Measurements from ENCODE around the gene PCIF1.
"Not testable (repeated sequence)": the region's sequence is repeated elsewhere in the genome, so short reads cannot be mapped to it uniquely, and the experiment has no call there.

PCIF1 gene

DNA sequence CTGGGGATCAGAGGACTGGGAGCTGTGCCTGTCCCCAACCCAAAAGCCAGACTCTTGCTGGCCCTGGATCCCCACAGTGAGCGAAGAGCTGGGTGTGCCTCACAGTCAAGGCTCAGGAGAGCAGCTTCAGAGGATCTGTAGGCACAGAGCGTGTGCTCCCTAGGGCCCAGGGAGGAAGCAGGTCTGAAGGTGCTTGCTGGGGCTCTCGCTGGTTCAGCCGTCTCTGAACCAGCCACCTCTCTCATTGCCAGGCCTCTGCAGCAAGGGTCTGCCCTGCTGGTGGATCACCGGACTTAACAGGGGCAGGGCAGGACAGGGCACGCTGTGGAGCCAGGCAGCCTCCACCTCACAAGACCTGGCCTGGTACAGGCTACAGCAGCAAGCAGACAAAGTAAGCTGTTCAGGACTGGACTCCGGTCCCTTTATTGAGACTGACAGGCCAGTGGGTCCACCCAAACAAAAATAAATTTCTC lies 13.8 kb downstream of the PCIF1 start:
- DNase-seq, result no peak

- no peak for DNase-seq
These were observed 14.5 kb downstream of the PCIF1 start for GRCh38 chr20:45948742-45949541.

DNA sequence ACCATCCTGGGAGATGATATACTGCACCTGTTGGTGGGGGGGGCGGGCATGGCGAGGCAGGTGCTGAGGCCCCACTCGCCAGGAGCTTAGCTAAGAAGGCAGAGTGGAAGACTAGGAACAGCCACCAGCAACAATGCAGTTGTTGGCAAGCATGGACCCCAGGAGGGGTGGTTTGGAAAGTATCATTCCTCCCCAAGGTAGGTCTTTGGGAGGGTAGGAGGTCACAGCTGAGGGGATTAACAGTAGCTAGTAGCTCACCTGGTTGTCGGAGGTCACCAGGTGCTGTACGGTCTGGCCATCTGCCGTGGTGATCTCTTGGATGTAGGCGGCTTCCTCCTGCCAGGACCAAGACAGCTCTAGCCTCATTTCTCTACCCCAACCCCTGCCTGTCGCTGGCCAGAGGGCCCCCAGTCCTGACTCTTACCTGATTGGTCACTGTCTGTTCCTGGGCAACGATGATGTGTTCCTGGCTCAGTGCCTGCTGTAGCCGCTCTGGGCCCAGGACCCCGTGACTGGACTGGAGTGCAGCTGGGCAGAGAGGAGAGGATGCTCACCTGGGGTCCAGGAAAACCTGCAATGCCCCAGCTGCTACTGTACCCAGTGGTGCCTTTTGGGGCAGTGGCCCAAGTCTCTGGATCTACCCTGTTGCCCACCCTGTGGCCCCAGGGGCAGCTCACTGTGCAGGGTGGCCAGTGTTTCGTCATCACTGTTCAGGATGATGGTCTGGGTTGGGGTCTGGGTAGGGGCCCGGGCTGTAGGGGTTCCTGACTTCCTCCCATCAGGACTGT lies 15.3 kb downstream of the PCIF1 start:
- DNase-seq, result peak; percentile 36

DNA sequence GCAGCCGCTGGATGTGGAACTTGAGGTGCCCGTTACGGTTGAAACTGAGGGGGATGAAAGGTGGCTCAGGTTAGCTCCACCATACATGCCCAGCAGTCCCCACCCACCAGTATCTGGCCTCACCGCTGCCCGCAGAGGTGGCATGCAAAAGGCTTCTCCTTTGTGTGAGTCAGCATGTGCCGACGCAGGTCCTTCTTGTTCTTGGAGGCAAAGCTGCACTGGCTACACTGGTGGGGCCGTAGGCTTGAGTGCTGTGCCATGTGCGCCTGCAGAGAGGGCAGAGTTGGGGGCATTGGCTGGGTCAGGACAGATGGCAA lies 15.8 kb downstream of the PCIF1 start:
- no peak for DNase-seq

DNA sequence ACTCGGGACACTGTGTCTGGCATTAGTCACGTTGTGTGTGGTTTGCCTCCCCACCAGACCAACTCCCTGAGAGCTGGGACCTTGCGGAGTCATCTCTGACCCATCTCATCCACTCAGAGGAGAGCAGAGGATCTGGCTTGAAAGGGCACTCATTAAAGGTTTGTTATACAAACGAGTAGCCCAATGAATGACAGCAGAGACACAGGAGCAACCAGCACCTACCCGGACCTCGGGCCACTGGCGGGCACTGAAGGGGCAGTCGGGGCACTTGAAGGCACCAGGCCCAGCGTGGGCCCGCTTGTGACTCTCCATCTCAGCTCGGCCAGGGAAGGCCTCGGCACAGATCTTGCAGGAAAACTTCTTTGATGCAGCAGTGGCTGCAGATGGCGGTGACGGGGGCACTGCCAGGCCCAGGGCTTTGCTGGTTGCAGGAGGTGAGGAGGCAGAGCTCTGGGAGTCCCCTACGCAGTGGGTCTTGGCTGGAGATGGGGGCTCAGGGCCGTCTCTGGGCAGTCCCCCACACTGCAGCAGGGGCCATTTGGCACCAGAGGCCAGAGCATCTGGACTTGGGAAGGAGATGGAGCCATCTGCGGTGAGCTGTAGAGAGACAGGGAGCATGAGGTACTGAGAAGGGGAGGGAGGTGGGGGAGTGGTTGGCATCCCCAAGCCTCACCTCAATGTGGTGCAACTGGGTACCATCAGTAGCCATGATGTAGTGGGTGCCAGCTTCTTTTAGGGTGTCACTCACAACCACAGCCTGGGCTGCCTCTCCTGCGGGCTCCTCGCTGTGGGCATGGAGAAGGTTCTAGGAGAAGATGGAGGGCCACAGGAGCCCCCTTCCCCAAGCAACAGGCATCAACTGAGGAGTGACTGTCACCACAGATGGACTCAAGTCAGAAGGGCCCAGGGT lies 17.7 kb downstream of the PCIF1 start:
- DNase-seq, result no peak

- no peak for DNase-seq
These were observed 18.4 kb downstream of the PCIF1 start for GRCh38 chr20:45952861-45953260.

DNA sequence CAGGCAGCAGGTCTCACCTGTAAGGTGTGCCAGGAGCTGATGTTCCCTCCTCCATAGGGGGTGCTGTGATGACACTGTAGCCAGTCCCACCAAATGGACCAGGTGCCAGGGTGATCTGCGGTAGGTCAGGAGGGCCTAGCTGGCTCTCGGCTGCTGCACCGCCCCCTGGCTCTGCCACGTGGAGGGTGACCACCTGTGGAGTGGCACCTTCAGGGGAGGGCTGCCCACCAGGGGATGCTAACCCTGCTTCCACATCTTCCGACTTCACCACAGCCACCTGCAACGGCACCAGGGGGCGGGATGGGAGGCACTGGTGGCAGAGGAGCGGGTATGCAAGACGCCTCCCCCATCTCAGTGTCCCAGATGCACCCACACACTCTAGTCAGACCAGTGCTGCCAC lies 19.2 kb downstream of the PCIF1 start:
- no peak for DNase-seq

DNA sequence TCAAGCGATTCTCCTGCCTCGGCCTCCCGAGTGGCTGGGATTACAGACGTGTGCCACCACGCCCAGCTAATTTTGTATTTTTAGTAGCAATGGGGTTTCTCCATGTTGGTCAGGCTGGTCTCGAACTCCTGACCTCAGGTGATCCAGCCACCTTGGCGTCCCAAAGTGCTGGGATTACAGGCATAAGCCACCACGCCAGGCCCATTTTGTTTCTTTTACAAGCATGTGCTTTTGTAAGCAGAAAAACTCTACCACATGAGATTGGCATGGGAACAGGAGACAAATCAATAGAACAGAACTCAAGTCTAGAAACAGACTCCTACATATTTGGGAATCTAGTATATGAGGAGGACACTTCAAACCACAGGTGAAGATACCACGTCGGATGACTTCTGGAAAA lies 21.8 kb downstream of the PCIF1 start:
- not testable (repeated sequence) for DNase-seq

DNA sequence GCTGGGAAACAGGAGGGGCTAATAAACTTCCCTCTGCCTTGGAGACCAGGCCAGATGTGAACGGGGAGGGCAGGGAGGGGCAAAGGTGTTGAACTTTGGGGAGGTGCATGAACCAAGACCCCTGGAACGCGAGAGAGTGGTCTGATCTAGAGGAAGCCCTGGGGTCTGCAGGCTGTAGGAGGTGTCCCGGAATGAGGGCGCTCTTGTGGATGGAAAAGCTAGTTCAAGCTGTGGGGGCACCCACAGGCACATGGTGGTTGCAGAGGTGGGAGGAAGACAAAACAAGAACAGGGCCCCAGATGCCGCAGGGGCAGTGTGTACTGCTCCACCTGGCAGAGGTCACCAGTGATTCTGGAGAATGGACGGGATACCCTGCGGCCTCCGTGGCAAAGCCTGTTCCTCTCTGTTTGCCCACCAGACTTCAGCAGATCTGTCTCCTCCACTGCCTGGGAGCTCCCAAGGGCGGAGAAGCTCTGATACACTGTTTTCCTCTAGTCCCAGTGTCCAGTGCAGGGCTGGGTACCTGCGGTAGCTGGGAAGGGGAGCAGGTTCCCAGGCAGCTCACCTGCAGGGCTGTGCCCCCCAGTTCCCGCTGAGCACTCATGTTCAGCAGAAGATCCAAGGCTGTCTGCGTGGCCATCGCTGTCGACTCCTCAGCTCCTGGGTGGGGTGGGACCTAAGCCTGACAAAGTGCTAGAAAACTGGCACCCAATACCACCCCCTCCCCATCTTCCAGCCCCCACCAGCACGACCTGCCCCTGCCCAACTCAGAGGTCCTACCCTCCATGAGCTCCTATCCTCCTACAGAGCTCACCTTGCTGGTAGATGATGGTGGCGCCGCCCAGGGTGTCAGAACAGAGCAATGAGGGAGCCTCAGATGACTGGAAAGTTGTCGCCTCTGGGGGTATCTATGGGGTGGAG lies 22.8 kb downstream of the PCIF1 start:
- no peak for DNase-seq

DNA sequence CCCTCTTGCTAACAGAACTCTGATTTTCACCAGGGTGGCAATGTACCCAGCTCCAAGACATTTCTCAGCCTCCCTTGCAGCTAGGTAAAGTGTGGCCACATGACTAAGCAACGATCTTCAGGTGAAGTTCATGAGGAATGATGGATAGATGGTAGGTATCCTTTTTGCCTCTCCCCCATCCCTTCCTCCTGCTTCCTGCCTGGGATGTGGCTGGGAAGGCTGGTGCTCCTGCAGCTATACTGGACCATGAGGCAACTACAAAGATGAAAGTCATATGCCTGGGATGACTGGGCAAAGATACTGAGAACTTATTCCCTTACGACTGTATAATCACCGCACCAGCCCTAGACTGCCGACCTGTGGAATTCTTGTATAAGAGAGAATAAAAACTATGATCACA lies 24.1 kb downstream of the PCIF1 start:
- DNase-seq, result no peak

DNA sequence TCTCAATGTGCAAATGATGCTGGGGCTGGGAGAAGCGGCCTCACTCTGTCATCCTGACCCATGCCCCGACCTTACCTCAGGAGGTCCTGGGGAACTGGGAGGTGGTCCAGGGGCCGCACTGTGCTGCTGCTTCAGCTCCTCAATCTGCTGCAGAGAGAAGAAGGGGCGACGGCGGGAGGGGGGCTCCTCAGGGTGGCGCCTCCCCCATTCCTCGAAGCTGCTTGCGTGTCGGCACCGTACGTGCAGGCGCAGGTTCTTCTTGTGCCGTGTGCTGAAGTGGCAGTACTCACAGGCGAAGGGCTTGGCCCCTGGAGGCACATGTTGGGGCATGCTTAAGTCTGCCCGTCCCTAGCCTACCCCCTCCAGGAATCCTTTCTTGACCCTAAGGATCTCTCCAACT lies 24.6 kb downstream of the PCIF1 start:
- no peak for DNase-seq

DNA sequence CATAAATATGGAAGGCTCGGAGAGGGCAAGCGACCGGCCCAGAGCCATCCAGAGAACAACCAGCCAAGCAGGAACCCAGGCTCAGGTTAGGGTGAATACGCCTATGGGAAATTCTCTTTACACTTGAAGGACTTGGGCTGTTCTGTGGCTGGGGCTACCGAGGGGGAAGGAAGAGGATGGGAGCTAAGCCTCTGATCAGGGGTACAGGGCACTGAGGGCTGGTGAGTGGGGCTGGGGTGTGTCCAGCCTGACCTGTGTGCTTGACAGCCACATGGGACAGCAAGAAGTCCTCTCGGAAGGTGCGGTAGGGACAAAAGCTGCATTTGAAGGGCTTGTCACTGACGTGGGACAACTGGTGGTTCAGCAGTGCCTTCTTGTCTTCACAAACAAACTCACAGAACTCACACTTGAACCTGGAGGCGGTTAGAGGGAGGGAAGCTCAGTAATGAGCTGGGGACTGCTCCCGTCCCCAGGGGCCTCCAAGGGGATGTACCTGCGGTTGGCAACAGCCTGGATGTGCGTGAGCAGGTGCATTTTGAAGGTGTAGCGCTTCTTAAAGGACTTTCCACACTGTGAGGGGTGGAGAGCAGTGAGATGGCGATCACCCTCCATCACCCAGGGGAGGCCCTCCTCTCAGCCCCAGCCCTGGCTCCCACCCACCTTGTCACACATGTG lies 25.6 kb downstream of the PCIF1 start:
- no peak for DNase-seq

GRCh38 chr20:45962031-45962755 lies 27.7 kb downstream of the PCIF1 start:
- no peak for DNase-seq

DNA sequence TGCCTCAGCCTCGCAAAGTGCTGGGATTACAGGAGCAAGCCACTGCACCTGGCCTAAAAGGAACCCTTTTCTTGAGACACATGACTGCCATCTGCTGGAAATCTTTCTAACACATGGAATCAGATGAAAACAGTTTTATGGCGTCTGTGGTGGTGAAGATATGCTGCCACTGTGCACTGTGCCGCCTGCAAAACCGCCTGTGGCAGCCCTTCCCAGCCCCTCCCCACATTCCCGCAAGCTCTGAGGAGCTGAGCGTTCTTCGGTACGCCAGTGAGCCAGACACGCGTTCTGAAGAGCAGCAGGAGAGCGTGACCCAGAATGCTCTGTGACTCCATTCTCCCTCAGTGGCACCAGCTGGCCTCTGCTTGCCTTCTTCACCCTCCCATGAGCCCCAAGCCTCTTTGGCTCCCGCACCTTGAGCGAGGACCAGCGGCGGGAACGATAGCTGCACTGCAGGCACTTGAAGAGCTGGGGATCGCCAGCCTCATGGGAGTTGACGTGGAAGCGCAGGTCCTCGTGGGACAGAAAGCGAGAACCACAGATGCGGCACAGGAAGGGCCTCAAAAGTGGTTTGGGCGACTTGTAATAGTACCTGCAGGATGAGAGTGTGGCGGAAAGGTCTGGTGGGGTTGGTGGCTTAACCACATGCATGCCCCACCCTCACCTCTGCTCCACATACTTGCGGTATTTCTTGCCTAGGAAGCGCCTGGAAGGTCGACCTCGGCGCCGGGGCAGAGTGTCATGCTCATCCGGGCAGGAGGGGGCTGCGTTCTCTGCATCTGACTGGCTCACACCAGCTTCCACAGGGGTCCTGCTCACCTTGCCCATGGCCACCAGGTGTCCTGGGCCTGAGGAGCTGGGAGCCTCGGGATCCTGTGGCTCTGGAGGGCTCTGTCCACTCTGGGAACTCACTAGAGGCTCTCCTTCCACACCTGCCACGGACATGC lies 28.8 kb downstream of the PCIF1 start:
- DNase-seq, result peak; percentile 67

- no peak for DNase-seq
These were observed 29.5 kb downstream of the PCIF1 start for GRCh38 chr20:45964006-45964400.

DNA sequence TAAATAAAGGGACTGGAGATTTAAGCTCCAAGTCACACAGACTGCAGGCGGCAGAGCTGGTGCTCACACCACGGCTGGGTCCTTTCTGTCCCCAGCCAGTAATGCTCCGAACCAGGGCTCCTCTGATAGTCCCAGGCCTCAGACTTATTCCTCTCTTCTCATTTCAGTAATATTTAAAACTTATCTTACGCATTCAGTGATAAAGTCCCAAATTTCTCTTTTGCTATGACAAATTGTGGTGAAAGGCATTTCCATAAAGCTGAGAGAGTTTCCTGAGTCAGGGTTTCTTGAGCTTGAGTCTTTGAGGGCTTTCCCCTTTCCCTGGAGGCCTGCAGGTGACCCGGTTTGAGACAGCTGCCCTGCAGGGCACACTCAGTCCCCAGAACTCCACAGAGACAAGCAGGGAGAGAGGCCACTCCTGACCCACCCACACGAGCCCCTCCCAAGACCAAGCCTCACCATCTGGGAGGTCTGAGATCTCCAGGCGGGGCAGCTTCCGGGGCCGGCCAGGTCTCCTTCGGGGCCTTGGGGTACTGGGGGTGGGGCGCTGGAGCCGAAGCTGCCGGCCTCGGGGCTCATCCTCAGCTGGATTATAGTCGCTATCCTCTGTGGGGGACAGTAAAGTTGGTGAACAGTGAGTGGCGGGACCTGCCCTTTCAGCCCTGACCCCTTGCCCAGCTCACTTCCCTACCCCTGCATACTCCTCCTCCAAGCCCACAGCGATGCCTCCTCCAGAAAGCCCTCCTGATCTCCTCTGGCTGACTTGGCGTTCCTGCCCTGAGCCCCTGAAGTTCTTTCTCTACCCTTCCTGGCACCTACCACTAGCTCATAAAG lies 30.9 kb downstream of the PCIF1 start:
- no peak for DNase-seq

- DNase-seq, result no peak
These were observed 33.1 kb downstream of the PCIF1 start for GRCh38 chr20:45967551-45968080.

DNA sequence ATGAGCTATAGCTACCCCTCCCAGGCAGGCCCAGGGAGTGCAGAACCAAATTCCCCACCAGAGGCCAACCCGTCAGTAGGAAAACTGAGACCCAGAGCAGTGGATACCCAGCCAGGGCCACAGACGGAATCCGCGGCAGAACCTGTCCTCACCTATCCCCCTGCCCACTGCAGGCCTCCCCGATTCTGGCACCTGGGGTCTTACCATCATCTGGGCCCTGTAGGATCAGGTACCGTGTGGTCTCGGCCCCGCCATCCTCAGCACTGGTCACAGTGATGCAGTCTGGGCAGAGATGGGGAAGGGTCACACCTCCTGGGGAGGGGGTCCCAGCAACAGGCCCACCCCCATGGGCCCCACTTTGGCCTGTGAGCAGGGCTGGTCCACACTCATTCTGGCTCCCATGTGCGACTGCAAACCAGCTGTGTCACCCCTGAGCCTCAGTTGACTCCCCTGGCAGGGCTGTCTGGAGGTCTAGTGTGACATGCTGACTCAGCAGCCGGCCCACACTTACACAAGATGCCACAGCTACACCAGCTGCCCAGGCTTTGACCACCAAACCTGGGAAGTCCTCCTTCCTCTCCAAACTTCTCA lies 33.7 kb downstream of the PCIF1 start:
- no peak for DNase-seq
